NCI-H446 (cell line): ENCODE data around the gene CD82.

Experiments
- DNase-seq, 2 experiments: peaks; one replicate each; lab custom pipeline; 2025; lab: John Stamatoyannopoulos, UW

Gene CD82

DNA sequence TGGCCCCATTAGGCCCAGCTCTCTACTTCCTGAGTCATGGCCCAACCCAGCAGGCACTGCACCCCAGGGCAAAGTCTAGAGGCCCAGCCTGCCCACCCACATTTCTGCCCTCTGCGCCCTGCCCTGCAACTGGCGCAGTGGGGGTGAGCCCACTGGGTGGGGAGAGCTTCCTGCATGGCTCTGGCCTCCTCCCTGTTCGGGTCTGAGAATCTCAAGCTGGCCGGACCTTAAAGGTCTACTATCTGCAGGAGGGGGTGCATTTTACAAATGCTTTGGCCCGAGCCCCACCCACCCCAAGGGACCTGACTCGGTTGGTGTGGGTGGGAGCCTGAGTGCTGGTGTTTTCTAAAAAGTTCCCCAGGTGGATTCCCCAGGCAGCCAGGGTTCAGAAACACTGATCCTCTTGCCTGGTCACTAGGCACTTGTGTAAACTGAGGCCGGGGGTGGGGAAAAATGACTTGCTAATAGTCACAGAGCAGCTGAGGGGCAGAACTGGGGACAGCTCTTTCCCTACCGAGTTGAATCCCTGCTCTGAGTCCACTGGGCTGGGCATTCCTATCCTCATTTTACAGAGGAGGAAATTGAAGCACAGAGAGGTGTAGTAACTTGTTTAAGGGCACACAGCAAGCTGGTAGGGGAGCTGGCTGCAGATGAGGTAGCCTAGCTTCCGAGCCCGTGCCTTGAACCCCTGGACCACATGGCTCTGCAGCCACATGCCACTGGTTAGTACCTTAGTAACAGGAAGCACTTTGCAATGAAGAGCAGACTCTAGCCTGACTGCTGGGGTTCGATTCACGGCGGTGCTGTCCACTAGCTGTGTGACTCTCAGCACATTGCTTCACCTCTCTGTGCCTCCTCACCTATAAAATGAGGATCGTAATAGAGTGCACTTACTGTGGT, 36.3 kb downstream of the CD82 start:
- DNase-seq = no peak

DNA sequence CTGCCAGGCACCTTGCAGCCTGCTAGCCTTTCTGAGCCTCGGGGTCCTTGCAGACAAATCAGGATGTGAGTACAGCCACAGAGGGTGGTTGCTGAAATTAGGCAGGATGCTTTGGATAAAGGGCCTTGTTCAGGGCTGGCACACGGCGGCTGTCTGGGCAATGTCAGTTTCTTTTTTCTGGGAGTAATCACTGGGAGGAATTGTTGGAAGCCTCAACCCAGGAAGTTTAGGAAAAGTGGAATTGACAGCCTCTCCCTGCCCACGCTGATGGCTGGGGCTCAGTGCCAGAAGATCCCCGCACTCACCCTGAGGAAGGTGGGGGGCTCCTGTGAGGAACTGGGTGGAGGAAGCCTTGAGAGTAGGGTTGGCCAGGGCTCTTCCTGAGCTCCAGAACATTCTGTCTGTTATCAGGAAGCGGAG, 37.4 kb downstream of the CD82 start:
- DNase-seq = no peak

DNA sequence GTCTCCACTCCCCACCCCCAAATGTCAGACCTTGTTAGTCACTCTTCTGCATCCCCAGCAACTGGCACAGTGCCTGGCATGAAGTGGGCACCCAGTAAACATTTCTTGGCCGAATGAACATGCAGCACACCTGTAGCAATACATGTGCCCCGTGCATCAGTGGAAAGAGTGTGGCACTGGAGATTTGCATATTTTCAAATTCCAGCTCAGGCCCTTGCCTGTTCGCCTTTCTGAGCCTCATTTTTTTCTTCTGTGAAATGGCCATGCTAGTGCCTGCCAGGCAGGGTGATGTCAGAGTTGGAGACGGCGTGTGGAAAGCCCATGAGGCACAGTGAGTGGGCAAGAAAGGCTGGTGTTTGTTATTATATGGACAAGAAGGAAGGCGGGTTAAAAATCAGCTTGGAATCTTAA, 38.7 kb downstream of the CD82 start:
- no peak for DNase-seq

DNA sequence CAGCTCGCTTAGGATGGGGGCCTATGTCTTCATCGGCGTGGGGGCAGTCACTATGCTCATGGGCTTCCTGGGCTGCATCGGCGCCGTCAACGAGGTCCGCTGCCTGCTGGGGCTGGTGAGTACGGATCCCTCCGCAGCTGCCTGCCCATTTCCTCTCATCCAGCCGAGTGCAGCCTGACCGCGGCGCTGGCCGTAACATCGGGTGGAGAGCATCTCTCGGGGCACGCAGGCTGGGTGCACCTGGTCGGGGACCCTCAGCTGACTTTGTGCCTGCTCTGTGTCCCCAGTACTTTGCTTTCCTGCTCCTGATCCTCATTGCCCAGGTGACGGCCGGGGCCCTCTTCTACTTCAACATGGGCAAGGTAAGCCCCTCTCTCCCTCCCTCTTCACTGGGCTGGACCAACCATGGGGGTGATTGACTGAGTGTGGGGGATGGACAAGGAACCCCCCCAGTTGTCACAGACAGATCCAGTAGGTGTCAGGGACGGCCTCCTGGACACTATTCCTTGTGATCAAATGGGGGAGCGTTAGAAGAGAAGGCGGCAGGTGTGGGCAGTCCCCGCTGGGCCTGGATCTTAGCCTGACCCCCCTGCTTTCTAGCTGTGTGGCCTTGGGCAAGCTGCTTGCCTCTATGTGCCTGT, 39.7 kb downstream of the CD82 start:
- DNase-seq = no peak

DNA sequence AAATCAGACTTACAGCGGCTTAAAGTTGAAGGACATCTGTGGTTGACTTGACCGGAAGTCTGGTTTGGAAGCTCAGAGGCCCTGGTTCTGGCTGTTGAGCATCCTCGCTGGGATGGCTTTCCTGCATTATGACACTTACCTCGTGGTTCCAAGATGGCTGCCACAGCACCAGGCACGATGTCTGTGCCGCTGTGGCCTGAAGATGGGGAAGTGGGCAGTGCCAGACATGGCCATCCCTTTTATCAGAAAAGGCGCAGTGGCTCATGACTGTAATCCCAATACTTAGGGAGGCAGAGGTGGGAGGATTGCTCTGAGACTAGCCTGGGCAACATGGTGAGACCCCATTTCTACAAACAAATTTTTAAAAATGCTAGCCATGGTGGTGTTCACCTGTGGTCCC, 40.5 kb downstream of the CD82 start:
- DNase-seq = no peak

DNA sequence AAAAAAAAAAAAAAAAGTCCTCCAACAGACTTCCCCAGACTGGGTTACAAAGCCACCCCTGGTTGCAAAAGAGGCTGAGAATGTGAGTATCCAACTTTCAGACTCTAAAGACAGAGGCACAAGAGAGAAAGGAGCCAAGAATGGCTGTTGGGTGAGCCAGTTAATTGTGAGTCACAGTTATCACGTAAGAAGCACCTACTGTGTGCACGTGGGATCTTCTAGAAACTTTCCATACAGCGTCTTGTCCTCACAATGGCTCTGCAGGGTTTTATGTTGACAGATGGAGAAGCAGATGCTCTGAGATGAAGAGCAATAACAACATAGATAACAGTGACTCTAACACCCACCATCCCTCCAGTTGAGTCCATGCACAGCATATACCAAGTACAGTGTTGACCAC, 41.0 kb downstream of the CD82 start:
- no peak for DNase-seq

DNA sequence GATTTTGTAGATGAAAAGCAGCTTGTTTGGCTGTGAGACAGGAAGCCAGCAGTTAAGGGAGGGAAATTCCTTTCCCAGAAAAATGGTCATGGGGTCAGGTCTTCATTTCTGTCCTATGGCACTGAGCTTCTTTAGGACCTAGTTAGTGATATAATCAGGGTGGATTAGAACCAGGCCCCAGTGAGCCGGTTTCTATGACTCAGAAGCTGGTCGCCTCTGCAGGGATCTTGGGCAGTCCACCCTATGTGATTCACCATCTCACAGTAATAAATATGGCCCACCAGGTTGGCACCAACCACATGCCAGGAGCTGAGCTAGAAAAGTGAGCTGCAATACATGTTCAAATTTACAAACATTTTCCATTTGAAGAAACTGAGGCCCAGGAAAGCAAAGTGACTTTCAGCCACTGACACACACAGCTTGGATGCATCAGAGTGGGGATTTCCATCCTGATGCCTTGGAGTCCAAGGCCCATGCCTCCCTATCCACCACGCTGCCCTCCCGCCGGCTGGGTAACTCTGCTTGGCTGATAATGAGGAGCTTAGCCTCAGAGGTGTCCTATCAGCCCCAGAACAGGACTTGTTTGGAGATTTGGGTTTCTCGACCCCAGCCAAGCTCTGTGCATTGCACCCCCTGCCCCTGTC, 42.0 kb downstream of the CD82 start:
- no peak for DNase-seq

DNA sequence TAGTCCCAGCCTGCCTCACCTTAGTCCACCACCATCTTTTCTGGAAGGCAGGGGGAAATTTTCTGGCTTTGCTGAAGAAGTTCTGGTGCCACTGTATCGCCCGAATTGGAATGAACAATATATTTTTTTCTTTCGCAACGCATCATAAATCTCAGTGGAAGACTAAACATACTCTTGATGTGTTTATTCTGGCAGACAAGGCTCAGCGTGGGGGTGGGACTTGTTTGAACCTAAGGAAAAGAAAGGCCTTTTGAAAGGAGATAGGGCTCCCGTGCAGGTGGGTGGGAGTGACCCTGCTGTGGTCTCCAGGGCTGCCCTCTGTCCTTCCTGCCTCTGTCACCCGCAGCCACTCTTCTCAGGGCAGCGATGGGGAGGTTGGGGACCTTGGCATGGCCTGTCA, 42.5 kb downstream of the CD82 start:
- DNase-seq = no peak

DNA sequence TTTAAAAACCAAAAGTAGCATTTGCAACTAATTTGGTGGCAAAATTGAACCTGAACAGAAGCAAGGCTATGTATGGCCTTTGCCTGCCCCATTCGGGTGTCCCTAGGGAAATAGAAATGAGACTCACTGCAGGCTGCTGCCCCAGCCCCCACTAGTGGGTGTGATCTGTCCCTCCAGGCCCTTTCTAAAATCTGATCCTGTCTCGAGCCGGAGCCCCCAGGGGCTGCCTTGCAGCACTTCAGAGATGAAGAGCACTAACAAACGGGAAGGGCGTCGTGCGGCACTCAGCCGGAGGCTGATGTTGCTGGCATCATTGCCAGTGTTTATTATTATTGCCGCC, 43.2 kb downstream of the CD82 start:
- DNase-seq = no peak

DNA sequence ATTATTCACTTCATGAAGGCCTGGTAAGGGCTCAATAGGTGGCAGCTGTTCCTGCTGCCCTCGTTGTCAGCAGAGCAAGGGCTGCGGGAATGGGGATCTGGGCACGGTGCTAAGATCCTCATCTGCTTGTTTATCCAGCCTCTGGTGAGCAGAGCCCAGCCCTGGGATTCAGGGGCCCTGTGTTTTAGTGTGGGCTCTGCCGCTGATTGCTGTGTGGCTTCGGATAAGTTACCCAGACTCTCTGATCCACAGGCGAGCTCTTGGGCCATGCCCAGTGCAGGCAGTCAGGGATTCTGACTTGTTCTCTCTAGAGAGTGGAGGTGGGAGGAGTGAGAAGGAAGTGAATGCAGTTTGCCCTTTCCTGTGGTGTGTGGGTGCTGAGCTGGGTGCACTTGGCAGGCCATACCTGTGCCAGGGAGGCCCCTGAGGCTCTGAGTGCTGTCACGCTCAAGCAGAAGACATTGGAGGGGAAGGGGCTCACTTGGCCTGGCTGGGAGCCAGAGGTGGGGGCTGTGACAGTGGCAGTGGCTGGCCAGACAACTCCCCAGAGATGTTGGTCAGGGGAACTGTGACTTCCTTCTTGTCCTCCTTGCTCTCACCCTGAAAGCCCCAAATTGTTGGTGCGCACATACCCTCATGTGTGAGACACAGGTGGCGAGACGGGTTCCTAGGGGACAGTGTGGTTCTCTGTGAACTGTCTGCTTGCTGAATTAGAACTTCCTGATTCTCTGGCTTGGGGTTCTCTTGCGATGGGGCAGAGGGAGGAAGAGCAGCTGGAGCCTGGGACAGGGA, 43.7 kb downstream of the CD82 start:
- peak; percentile 50 to 64 for DNase-seq

DNA sequence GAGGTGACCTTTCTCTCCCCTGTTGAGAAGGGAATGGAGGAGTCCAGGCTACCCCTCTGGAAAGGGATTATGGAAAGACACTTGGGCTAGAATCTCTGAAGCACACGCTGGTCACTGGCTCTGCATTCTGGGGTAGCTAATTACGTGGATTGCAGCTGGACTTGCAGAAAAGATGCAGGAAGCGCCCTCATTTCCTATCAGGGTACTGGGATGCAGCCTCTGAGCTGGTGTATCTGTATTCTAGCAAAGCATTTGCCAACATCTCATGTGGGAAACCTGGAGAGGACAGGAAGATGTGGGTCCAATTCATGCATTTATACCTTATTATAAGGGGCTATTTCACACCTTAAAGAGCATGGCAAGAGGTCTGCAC, 44.3 kb downstream of the CD82 start:
- no peak for DNase-seq

DNA sequence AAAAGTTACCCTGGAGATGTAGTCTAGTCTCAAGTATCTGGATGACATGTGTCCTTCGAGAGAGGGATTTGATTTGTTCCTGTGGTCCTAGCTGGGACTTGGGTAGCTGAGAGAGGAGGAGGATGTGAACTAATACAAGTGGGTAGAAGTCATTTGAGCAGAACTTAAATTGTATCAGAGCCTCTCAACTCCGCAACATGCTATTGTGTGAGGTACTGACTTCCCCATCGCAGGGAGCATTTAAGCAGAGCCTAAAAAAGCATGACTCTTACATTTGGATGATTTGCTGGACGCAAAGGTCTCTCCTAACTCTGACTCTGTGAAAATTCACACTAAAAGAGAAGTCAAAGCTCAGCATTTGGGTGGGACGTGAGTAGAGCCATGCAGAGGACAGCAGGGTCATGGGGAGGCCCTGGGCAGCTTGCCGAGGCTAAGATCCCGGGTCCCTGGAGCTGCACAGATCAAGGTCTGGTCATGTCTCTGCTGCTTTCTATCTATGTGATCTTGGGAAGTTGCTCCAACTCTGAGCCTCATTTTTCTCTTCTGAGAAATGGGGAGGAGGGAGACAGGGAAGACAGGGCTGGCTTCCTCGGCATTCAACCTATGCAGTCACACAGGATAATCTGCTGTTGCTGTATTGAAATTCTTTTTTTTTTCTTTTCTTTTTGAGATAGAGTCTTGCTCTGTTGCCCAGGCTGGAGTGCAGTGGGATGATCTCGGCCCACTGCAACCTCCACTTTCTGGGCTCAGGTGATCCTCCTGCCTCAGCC, 44.9 kb downstream of the CD82 start:
- DNase-seq = no peak

DNA sequence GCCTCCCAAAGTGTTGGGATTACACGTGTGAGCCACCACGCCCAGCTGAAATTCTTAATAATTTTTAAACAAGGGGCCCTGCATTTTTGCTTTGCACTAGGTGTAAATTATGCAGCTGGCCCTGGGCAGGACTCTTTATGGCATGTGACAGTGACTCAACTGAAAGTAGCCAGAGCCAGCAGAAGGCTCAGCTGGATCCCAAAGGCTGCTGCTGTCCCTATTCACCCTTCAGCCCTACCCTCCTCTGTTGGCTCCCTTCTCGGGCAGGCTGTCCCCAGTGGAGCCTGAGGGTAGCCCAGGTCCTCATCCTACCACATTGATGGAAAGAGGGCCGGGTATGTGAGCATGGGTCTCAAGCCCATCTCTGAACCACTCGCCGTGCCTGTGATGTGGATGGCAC, 45.6 kb downstream of the CD82 start:
- no peak for DNase-seq

DNA sequence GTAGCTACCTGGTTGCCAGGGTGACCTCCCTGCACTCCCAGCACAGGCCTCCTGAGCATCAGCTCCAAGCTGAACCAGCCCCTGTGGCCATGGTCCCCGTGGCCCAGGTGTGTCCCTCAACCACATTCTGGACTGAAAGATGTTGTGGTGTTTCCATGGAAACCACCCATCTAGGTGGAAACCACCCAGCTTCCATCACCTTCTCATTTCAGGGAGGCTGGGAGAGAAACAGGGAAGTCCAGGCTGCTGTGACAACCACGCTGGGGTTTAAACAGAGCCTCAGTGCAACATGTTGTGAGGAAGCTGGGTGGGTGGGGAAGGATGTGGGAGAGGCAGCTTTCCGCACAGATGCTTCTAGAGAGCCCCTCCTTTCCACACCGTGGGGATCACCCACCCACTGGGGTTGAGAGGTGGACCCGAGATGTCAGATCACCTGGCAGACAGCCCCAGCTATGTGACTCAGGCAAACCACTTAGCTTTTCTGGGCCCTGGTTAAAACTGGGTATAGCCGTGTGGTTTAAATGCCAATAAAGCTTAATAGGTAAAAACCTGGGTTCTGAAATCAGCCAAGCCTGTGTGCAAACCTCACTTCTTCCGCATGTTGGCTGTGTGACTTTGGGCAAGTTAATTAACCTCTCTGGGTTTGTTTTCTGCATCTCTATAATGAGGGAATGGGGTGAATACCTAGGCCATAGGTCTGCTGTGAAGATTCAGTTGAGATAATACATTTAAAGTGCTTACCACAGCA, 46.4 kb downstream of the CD82 start:
- DNase-seq = no peak

DNA sequence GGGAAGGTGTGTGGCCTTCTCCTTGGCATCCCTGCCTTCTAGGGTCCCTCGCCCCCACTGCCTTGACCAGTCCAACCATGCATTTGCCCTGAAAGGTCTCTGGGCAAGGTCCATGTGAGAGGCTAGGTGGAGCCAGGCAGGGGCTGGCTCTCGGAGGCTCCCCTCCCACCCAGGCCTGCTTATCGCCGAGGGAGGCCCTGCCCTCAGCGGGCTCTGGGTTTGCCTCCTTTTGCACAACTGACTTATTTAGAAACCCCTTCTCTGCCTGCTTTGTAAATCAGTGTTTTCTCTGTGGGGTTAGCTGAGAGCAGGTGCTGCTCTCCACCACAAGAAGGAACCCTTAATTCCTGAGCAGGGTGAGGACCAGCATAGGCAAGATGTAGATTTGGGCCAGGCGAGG, 47.7 kb downstream of the CD82 start:
- DNase-seq = no peak

DNA sequence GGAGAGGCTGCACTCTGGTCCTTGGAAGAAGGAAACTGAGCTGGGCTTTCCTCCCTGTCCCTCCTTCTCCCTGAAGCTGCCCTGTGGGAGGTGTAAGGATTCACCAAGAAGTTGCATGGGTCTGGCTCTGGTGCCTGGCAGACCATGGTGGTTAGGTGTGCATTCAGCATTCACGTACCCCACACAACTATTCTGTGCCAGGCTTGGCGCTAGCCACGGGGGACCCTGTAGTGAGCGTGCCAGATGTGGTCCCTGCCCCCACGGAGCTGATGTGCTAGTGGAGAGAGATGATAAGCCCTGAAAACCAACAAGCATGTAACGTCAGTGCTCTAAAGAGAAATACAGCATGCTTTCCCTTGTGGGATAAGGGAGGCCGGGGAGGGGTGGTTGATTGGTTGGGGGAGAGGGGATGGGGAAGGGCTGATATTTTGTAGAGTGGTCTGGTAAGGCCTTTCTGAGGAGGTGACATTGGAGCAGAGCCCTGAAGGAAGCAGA, 48.9 kb downstream of the CD82 start:
- DNase-seq = no peak

DNA sequence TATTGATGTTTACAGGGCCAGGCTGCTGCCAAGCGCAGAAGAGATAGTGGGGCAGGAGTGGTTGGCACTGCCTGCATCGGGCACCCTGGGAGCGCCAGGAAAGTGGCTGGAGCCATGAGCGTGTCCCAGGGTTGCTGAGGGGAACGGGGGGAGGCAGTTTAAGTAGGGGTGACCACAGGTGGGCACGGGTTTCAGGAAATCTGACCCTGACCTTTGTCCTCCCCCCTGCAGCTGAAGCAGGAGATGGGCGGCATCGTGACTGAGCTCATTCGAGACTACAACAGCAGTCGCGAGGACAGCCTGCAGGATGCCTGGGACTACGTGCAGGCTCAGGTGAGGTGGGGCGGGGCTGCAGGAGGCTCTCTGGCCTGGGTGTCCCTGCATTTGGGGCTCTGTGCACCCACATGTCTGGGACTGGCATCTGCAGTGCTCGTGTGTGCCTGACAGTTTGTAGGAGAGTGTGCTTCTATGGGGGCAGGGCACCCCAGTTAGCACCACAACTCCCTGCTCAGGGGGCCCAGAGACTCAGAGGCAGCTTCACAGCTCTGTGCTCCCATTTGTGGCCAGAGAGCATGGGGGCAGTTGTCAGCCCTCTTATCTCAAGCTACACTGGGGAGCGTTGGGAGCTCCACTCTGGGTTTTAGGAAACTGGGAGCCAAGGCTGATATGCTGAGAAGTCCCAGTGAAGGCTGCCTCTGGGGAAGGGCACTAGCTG, 49.7 kb downstream of the CD82 start:
- no peak for DNase-seq

DNA sequence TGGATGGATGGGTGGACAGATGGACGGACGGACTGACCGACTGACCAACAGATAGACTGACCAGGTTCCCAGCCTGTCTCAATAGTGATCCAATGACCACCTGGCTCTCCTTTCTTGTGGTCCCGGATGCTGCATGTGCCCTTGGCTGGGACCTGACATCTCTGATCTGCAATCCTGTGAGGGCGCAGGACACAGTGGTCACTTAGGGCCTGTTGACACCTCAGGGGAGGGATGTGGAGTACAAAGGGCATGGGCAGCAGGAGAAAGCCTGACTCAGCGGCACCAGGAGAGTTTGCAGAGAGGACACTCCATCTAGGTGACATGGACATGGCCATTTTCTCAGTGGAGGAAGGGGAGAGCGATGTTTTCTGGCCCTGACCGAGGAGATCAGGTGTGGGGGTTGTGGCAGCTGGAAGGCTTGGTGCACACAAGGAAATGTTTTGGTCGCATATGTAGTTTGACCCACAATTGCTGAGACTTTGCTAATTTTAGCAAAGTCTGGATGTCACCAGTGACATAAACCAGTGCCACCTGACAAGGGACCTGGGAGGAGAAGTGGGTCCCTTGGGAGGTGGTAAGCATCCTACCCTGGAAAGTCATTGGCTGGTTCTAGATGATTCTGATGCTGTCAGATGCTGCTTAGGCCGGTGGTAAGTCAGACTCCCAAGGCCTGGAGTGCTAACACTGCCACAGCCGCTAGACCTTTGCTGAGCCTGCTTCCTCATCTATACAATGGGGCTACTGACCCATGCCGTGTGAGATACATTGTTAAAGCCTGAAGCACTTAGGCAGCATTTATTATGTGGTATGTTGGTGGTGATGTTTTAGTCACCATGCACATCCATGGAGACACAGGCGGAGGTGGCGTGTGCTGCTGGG, 50.7 kb downstream of the CD82 start:
- DNase-seq = no peak
